Fibroblast of villous mesenchyme (primary cell): Measurements from ENCODE around the gene SLC19A2. TPM values are rescaled to one million over a fixed set of nuclear protein-coding genes. Genes with fewer than 3 reads are reported as not detected.
A peak's percentile ranks its signal among the peaks of the same experiment; 100 is the strongest.

ENCODE experiments used
- DNase-seq: peaks from one replicate; pipeline ENCODE4 v3.0.0-alpha.2; 2010; ENCODE audit warnings: low read depth
- H3K4me3 ChIP-seq: 2 replicates; pipeline ENCODE4 v1.5.1; 2011; ENCODE audit warnings: low read depth, mild to moderate bottlenecking, low read length
- CTCF ChIP-seq: IDR thresholded peaks from 2 replicates; pipeline ENCODE4 v1.5.1; 2012; ENCODE audit warnings: low read depth, mild to moderate bottlenecking, low read length; ENCODE audit not compliant: insufficient read depth
- total RNA-seq: library from RNA; depleted of rRNA; stranded (reverse); fragments of >200 nt; gene quantifications from 2 replicates; pipeline ENCODE4 v1.2.3, GENCODE V29; 2012

Gene SLC19A2
- total RNA-seq, 1 donor = 7.3 TPM

GRCh38 chr1:169466259-169467230 is 19.2 kb downstream of the SLC19A2 start:
- DNase-seq = peak; percentile 69
- H3K4me3 ChIP-seq = no peak overlapping the region
- peak; percentile 31 for TF ChIP-seq CTCF

- TF ChIP-seq CTCF = no peak
- H3K4me3 ChIP-seq = no peak overlapping the region
- no peak for DNase-seq
These were observed 20.5 kb downstream of the SLC19A2 start for GRCh38 chr1:169465281-169465680.

- no peak overlapping the region for H3K4me3 ChIP-seq
- TF ChIP-seq CTCF = no peak
- no peak for DNase-seq
These were observed 23.4 kb downstream of the SLC19A2 start for GRCh38 chr1:169462385-169462784.

- no peak overlapping the region for H3K4me3 ChIP-seq
- DNase-seq = no peak
- TF ChIP-seq CTCF = no peak
These were observed 24.2 kb downstream of the SLC19A2 start for GRCh38 chr1:169461390-169462000.

- TF ChIP-seq CTCF = no peak
- peak; percentile 18 for DNase-seq
- H3K4me3 ChIP-seq = peak overlapping the region; percentile 53
These were observed 25.4 kb downstream of the SLC19A2 start for GRCh38 chr1:169460191-169460833.

GRCh38 chr1:169457443-169457842 is 28.3 kb downstream of the SLC19A2 start:
- no peak for TF ChIP-seq CTCF
- DNase-seq = no peak
- no peak overlapping the region for H3K4me3 ChIP-seq
